H9 (cell line): Measurements from ENCODE around the gene CCBE1. TPM values are rescaled to one million over a fixed set of nuclear protein-coding genes. Genes with fewer than 3 reads are reported as not detected.

ENCODE experiments used
- DNase-seq: peaks from one replicate; pipeline ENCODE4 v3.0.0-alpha.2; 2017
- H2AFZ ChIP-seq: one replicate; pipeline ENCODE4 v1.6.1; 2013; ENCODE audit warnings: mild to moderate bottlenecking, low read length, control low read depth, moderate library complexity
- H2AK5ac ChIP-seq: 2 replicates; pipeline ENCODE4 v1.6.1; 2013; ENCODE audit warnings: low read length, control low read depth, mixed read lengths; ENCODE audit not compliant: insufficient read length
- H2BK120ac ChIP-seq: one replicate; pipeline ENCODE4 v1.6.1; 2013; ENCODE audit warnings: low read depth, mild to moderate bottlenecking, low read length, control low read depth, inconsistent platforms; ENCODE audit not compliant: poor library complexity, severe bottlenecking
- H2BK12ac ChIP-seq: 2 replicates; pipeline ENCODE4 v1.6.1; 2013; ENCODE audit warnings: low read length, control low read depth, mixed read lengths, low read depth; ENCODE audit not compliant: insufficient read length
- H2BK15ac ChIP-seq: 2 replicates; pipeline ENCODE4 v1.6.1; 2013; ENCODE audit warnings: low read depth, low read length, control low read depth
- H2BK20ac ChIP-seq: one replicate; pipeline ENCODE4 v1.6.1; 2013; ENCODE audit warnings: low read depth, mild to moderate bottlenecking, low read length, control low read depth, inconsistent platforms; ENCODE audit not compliant: poor library complexity, severe bottlenecking
- H2BK5ac ChIP-seq: 2 replicates; pipeline ENCODE4 v1.6.1; 2013; ENCODE audit warnings: low read length, control low read depth, mixed read lengths; ENCODE audit not compliant: insufficient read length
- H3K14ac ChIP-seq: 2 replicates; pipeline ENCODE4 v1.6.1; 2013; ENCODE audit warnings: low read length, control low read depth; ENCODE audit not compliant: insufficient read depth
- H3K18ac ChIP-seq: 2 replicates; pipeline ENCODE4 v1.6.1; 2013; ENCODE audit warnings: low read depth, mild to moderate bottlenecking, mixed read lengths, low read length, control low read depth; ENCODE audit not compliant: insufficient read length
- H3K23ac ChIP-seq: 2 replicates; pipeline ENCODE4 v1.6.1; 2013; ENCODE audit warnings: low read length, control low read depth, mixed read lengths, low read depth; ENCODE audit not compliant: insufficient read length
- H3K23me2 ChIP-seq: 2 replicates; pipeline ENCODE4 v1.6.1; 2013; ENCODE audit warnings: low read depth, mild to moderate bottlenecking, mixed read lengths, low read length, control low read depth; ENCODE audit not compliant: insufficient read length, poor library complexity, severe bottlenecking
- H3K27ac ChIP-seq: 2 replicates; pipeline ENCODE4 v1.5.1; 2013; ENCODE audit warnings: low read length, control low read depth, mixed read lengths, low read depth; ENCODE audit not compliant: insufficient read length
- H3K27me3 ChIP-seq: 2 replicates; pipeline ENCODE4 v1.6.1; 2013; ENCODE audit warnings: low read length, control low read depth, inconsistent platforms; ENCODE audit not compliant: insufficient read depth
- H3K4ac ChIP-seq: 2 replicates; pipeline ENCODE4 v1.6.1; 2013; ENCODE audit warnings: low read depth, mild to moderate bottlenecking, control low read depth, inconsistent platforms, low read length, moderate library complexity
- H3K4me1 ChIP-seq: 2 replicates; pipeline ENCODE4 v1.6.1; 2013; ENCODE audit warnings: low read length, control low read depth, inconsistent platforms; ENCODE audit not compliant: insufficient read depth
- H3K4me2 ChIP-seq: 2 replicates; pipeline ENCODE4 v1.6.1; 2013; ENCODE audit warnings: low read length, control low read depth, mixed read lengths; ENCODE audit not compliant: insufficient read length, insufficient read depth
- H3K56ac ChIP-seq: 2 replicates; pipeline ENCODE4 v1.6.1; 2013; ENCODE audit warnings: low read depth, mild to moderate bottlenecking, mixed read lengths, low read length, control low read depth; ENCODE audit not compliant: insufficient read length
- H3K79me1 ChIP-seq: 2 replicates; pipeline ENCODE4 v1.6.1; 2013; ENCODE audit warnings: low read depth, mild to moderate bottlenecking, moderate library complexity, low read length, control low read depth, inconsistent platforms; ENCODE audit not compliant: insufficient read depth, poor library complexity, severe bottlenecking
- H3K79me2 ChIP-seq: 2 replicates; pipeline ENCODE4 v1.6.1; 2013; ENCODE audit warnings: low read length, control low read depth, inconsistent platforms; ENCODE audit not compliant: insufficient read depth
- H3K9ac ChIP-seq: 2 replicates; pipeline ENCODE4 v1.6.1; 2013; ENCODE audit warnings: low read length, control low read depth, mixed read lengths; ENCODE audit not compliant: insufficient read length; ENCODE audit errors: extremely low read depth
- H3K9me3 ChIP-seq: one replicate; pipeline ENCODE4 v1.6.1; 2013; ENCODE audit warnings: low read depth, low read length, inconsistent platforms; ENCODE audit not compliant: control insufficient read depth
- H3T11ph ChIP-seq: one replicate; pipeline ENCODE4 v1.6.1; 2013; ENCODE audit warnings: mild to moderate bottlenecking, low read length, control low read depth, inconsistent platforms
- H4K20me1 ChIP-seq: one replicate; pipeline ENCODE4 v1.6.1; 2013; ENCODE audit not compliant: control insufficient read depth, insufficient read length, insufficient read depth
- H4K5ac ChIP-seq: 2 replicates; pipeline ENCODE4 v1.6.1; 2013; ENCODE audit warnings: low read depth, mild to moderate bottlenecking, mixed read lengths, low read length, control low read depth; ENCODE audit not compliant: insufficient read length
- H4K8ac ChIP-seq: replicated peaks from 2 replicates; pipeline ENCODE4 v1.6.1; 2013; ENCODE audit warnings: low read length, control low read depth, mixed read lengths, low read depth; ENCODE audit not compliant: insufficient read length
- H4K91ac ChIP-seq: 2 replicates; pipeline ENCODE4 v1.6.1; 2013; ENCODE audit warnings: low read depth, mild to moderate bottlenecking, moderate library complexity, mixed read lengths, low read length, control low read depth; ENCODE audit not compliant: insufficient read length
- H3K27ac Mint-ChIP-seq, 3 experiments: 2 replicates in 2 of 3; 3 replicates in 1 of 3; pipeline ENCODE4 v1.8.0; 2020 to 2021; ENCODE audit warnings: mixed read lengths in 3 of 3, mild to moderate bottlenecking in 1 of 3, moderate library complexity in 1 of 3
- H3K27me3 Mint-ChIP-seq: 2 replicates; pipeline ENCODE4 v1.8.0; 2021; ENCODE audit warnings: low read depth, mild to moderate bottlenecking, moderate library complexity, mixed read lengths
- H3K36me3 Mint-ChIP-seq, 3 experiments: 2 replicates in 2 of 3; 3 replicates in 1 of 3; pipeline ENCODE4 v1.8.0; 2020 to 2021; ENCODE audit warnings: low read depth in 3 of 3, mixed read lengths in 3 of 3; ENCODE audit not compliant: insufficient read depth in 1 of 3
- H3K4me1 Mint-ChIP-seq, 2 experiments: 2 replicates each; pipeline ENCODE4 v1.8.0; 2020; ENCODE audit warnings: mixed read lengths in 2 of 2
- H3K4me3 Mint-ChIP-seq, 2 experiments: 2 replicates in 1 of 2; 3 replicates in 1 of 2; pipeline ENCODE4 v1.8.0; 2020 to 2021; ENCODE audit warnings: mild to moderate bottlenecking in 2 of 2, mixed read lengths in 2 of 2, moderate library complexity in 1 of 2
- H3K9me3 Mint-ChIP-seq, 2 experiments: 2 replicates in 1 of 2; 3 replicates in 1 of 2; pipeline ENCODE4 v1.8.0; 2020; ENCODE audit warnings: mild to moderate bottlenecking in 2 of 2, mixed read lengths in 2 of 2, moderate library complexity in 1 of 2
- WGBS: extraction: QIAGEN DNeasy Blood & Tissue Kit; methylation state at CpG from one replicate; pipeline ENCODE4 v1.1.7; 2013; ENCODE audit warnings: missing lambda C conversion rate, low lambda C conversion rate, mixed read lengths; ENCODE audit not compliant: insufficient read length; ENCODE audit errors: extremely low coverage; 5-methylcytosine and 5-hydroxymethylcytosine counted together
- total RNA-seq: library from RNA; stranded (reverse); gene quantifications from 2 replicates; pipeline ENCODE4 v1.2.1, GENCODE V29; 2021
- TF ChIP-seq, protein P1 (sequence below): fragments of 200-600 bp; sonication (generic); conservative IDR thresholded peaks from 3 replicates; pipeline ENCODE4 v1.8.0; 2021; ENCODE audit warnings: antibody characterized with exemption, mild to moderate bottlenecking

The CCBE1 gene
- total RNA-seq, 1 experiment from 2014 or later = 0.39 TPM

- no peak overlapping the region for H3K27ac ChIP-seq
- no peak overlapping the region for H2AFZ ChIP-seq
- H3K27me3 ChIP-seq = no peaks in the 10 kb centered on the region
- H4K20me1 ChIP-seq = no peaks in the 10 kb centered on the region
- Mint-ChIP-seq H3K4me3 (no peak overlapping the region), H3K36me3 (no peaks in the 10 kb centered on the region), H3K27me3 (no peaks in the 10 kb centered on the region; the same call in none of the 2 replicates), H3K27ac (no peak overlapping the region), H3K4me1 (peaks cover 4 to 9% of the 10 kb centered on the region in 2 experiments), H3K9me3 (no peaks in the 10 kb centered on the region)
- no peak overlapping the region for H3K4ac ChIP-seq
- H3K23me2 ChIP-seq = no peaks in the 10 kb centered on the region
- no peak overlapping the region for H3T11ph ChIP-seq
- H2BK5ac ChIP-seq = no peak overlapping the region
- TF ChIP-seq, protein P1, sequence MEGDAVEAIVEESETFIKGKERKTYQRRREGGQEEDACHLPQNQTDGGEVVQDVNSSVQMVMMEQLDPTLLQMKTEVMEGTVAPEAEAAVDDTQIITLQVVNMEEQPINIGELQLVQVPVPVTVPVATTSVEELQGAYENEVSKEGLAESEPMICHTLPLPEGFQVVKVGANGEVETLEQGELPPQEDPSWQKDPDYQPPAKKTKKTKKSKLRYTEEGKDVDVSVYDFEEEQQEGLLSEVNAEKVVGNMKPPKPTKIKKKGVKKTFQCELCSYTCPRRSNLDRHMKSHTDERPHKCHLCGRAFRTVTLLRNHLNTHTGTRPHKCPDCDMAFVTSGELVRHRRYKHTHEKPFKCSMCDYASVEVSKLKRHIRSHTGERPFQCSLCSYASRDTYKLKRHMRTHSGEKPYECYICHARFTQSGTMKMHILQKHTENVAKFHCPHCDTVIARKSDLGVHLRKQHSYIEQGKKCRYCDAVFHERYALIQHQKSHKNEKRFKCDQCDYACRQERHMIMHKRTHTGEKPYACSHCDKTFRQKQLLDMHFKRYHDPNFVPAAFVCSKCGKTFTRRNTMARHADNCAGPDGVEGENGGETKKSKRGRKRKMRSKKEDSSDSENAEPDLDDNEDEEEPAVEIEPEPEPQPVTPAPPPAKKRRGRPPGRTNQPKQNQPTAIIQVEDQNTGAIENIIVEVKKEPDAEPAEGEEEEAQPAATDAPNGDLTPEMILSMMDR = no peak
- H2BK12ac ChIP-seq = no peak overlapping the region
- no peak overlapping the region for H4K8ac ChIP-seq
- H3K4me2 ChIP-seq = no peak overlapping the region
- H2BK120ac ChIP-seq = no peak overlapping the region
- H3K79me1 ChIP-seq = no peaks in the 10 kb centered on the region
- no peak overlapping the region for H2AK5ac ChIP-seq
- DNase-seq = no peak
- whole genome bisulfite sequencing = no CpG with 5 or more reads among the region's 4 CpGs
- H4K5ac ChIP-seq = no peak overlapping the region
- H3K9me3 ChIP-seq = no peaks in the 10 kb centered on the region
- no peaks in the 10 kb centered on the region for H3K79me2 ChIP-seq
- no peak overlapping the region for H2BK20ac ChIP-seq
- no peak overlapping the region for H3K56ac ChIP-seq
- H3K14ac ChIP-seq = no peak overlapping the region
- no peak overlapping the region for H4K91ac ChIP-seq
- H3K18ac ChIP-seq = no peak overlapping the region
- H3K9ac ChIP-seq = no peak overlapping the region
- no peaks in the 10 kb centered on the region for H3K4me1 ChIP-seq
- no peak overlapping the region for H3K23ac ChIP-seq
- H2BK15ac ChIP-seq = no peak overlapping the region
These were observed 36.9 kb downstream of the CCBE1 start for GRCh38 chr18:59660366-59660765.
